Esophagus squamous epithelium (tissue), 4 donors: Measurements from ENCODE around the gene RORC.

ENCODE experiments used
- CTCF ChIP-seq, 6 experiments: fragments of 450-650 bp in 4 of 6; fragments of 200-600 bp in 2 of 6; sonication (generic) in 2 of 6; IDR thresholded peaks; one replicate each; pipeline ENCODE4 v1.5.1; 2016 to 2019; ENCODE audit warnings: antibody characterized with exemption in 6 of 6, mild to moderate bottlenecking in 4 of 6, moderate library complexity in 4 of 6
- POLR2A ChIP-seq, 4 donors: fragments of 450-650 bp; IDR thresholded peaks; one replicate each; pipeline ENCODE4 v1.6.1; 2017; ENCODE audit warnings: antibody characterized with exemption in 4 of 4, mild to moderate bottlenecking in 4 of 4, moderate library complexity in 3 of 4

GRCh38 chr1:151759241-151759640 lies 72.4 kb downstream of the RORC start:
- TF ChIP-seq CTCF (IDR thresholded peaks at IDR 0.05) (no peak), POLR2A (IDR thresholded peaks at IDR 0.05) (no peak)
